ENCODE data around the gene TSC22D3.
"Not testable (repeated sequence)": the region's sequence is repeated elsewhere in the genome, so short reads cannot be mapped to it uniquely, and the experiment has no call there.

TSC22D3 gene

DNA sequence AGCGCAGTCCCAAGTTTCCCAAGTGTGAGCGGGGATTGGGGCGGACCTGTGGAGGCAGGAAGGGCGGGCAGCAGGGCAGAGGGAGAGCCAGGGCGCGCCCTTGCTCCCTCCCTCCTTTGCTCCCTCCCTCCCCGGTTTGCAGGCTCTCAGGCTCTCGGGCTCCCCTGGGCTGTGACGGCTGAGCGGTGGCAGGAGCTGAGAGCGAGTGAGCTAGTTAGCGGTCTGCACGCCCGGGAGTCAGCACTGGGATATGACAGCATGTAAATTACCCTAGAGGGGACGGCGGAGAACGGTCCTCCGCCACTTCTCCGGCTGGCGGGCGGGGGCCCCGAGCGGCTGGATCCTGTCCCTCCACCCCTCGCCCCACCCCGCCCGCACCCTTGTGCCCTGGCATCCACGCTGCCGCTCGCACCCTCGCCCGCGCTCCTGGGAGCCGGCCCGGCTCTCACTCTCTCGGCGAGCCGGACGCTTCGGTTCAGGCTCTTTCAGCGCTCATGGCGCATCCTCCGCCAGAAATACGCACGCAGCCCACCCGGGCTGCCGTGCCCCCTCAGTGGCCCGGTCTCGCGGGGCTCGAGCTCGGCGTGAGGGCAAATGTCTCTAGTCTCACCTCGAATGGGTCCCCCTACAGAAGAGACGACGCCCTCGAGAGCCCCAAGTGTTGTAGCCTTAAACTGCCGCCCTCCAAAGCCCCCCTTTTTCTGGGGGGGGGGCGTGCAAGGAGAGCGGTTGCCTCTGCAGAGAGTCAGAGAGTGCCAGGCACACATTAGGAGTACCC lies at the start of gene TSC22D3:
Gene TSC22D3, minus strand, starts transcription at position 54 of the 778 bp plus-strand sequence. CDS start 368 bp downstream, outside the sequence.
- peak within 1 kb of the TSS; percentile 30 to 53 (median 36) for H3K4me3 ChIP-seq
- peak within 1 kb of the TSS in 18 of 21 experiments; percentile 3 to 81 (median 60) for H3K27ac ChIP-seq

DNA sequence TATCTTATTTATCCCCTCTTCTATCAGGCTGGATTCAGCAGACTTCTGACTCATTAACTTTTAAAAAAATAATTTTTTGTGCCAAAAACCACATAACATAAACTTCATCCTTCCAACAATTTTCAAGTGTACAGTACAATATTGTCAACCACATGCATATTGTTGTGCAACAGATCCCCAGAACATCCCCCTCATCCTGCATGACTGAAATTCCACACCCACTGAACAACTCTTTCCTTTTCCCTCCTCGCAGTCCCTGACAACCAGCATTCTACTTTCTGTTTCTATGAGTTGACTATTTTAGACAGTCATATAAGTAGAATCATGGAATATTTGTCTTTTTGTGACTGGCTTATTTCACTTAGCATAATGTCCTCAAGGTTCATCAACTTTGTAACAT lies 47.9 kb upstream of the TSC22D3 start:
- no peak overlapping the region for H3K27ac ChIP-seq
- H3K4me3 ChIP-seq, result no peak overlapping the region

GRCh38 chrX:107823042-107823441 lies 47.5 kb upstream of the TSC22D3 start:
- Histone ChIP-seq H3K4me3 (no peak overlapping the region), H3K27ac (no peak overlapping the region)

- H3K4me3 ChIP-seq, result no peak overlapping the region
- no peak overlapping the region for H3K27ac ChIP-seq
These were observed 43.4 kb upstream of the TSC22D3 start for GRCh38 chrX:107818900-107819521.

GRCh38 chrX:107810053-107810452 lies 34.5 kb upstream of the TSC22D3 start:
- not testable (repeated sequence) for H3K27ac ChIP-seq, H3K4me3 ChIP-seq

- Histone ChIP-seq H3K27ac (no peak overlapping the region), H3K4me3 (no peak overlapping the region)
These were observed 29.6 kb upstream of the TSC22D3 start for GRCh38 chrX:107805179-107805578.

GRCh38 chrX:107804427-107804826 lies 28.8 kb upstream of the TSC22D3 start:
- no peak overlapping the region for H3K4me3 ChIP-seq
- H3K27ac ChIP-seq, result no peak overlapping the region

DNA sequence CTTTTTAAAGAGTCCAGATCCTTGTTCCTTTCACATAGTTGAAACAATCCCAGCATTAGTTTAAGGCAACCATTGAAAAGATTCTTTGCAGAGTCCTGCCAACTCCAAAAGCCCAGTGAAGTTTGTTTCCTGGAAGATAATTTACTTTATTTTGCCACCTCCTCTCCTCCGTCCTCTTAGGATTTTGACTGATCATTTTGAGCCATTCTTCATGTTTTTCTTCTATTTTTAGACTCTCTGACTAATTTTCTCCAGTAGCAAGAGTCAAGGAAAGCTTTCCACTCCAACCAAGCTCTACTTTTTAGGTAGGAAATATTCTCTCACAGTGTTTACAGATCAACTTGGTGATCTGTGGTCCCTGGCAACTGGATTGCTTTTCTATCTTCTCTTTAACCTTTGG lies 12.2 kb upstream of the TSC22D3 start:
- H3K4me3 ChIP-seq, result no peak overlapping the region
- no peak overlapping the region for H3K27ac ChIP-seq

DNA sequence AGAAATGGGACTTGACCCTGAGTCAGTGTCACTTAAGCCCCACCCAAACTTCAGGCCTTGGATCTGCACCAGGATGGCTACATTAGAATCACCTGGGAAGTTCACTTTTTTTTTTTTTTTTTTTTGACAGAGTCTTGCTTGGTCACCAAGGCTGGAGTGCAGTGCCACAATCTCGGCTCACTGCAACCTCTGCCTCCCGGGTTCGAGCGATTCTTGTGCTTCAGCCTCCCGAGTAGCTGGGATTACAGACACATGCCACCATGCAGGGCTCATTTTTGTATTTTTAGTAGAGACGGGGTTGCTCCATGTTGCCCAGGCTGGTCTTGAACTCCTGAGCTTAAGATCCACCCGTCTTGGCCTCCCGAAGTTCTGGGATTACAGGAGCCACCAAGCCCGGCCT lies 4.9 kb upstream of the TSC22D3 start:
- Histone ChIP-seq H3K27ac (no peak overlapping the region), H3K4me3 (no peak overlapping the region)

- Histone ChIP-seq H3K27ac (peak within 1 kb of the TSS in 9 of 21 experiments; percentile 3 to 81 (median 69)), H3K4me3 (peak within 1 kb of the TSS in 5 of 7 experiments; percentile 30 to 53 (median 42))
These were observed 1.9 kb upstream of the TSC22D3 start, which contains the start of gene NCBP2L for GRCh38 chrX:107777536-107777832. Gene NCBP2L (plus strand): TSS chrX:107777733. CDS start chrX:107794221, 16,488 bp downstream.

- peak overlapping the region in 10 of 21 experiments; percentile 3 to 81 (median 68) for H3K27ac ChIP-seq
These were observed 1.3 kb upstream of the TSC22D3 start for GRCh38 chrX:107776649-107777535.

DNA sequence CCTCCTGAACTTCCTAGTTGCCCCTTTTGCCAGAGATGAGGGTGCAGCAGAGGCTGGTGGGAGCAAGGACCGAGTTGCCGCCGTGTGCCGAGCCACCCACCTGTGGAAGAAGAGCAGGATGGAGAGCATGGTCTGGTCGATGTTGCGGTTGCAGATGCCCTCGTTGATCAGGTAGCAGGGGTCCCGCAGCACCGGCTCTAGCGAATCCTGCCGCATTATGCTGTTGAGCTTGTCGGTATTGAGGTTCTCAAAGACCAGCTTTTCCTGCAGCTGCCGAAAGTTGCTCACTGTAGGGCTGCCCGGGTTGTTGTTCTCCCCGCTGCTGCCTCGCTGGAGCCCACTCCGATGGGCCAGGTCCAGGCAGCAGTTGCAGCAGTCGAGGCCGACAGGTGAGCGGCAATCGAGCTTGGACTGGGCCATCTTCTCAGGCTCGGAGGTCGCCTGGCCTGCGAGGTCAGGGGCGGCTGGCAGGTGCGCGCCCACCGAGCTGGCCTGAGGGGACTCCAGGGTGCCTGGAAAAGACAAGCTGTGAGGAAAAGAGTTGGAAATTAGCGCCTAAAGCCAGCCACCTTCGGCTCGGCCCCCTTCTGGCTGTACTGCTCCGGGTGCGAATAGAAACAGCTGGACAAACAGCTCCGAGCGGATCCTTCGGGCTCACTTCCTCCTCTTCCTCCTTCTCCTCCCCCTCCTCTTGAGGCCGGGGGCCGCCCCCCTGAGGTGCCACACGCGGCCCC lies 420 bp downstream of the TSC22D3 start:
- peak overlapping the region; percentile 30 to 53 (median 36) for H3K4me3 ChIP-seq
- peak overlapping the region in 15 of 21 experiments; percentile 20 to 81 (median 63) for H3K27ac ChIP-seq

More at GRCh38 chrX:107776649-107777535, 1.3 kb upstream of the TSC22D3 start:
- H3K4me3 ChIP-seq, result peak overlapping the region in 5 of 7 experiments; percentile 30 to 53 (median 42)

GRCh38 chrX:107773906-107774435 lies 1.6 kb downstream of the TSC22D3 start:
- no peak overlapping the region for H3K27ac ChIP-seq
- peak overlapping the region in 2 of 7 experiments; percentile 34 to 42 for H3K4me3 ChIP-seq

DNA sequence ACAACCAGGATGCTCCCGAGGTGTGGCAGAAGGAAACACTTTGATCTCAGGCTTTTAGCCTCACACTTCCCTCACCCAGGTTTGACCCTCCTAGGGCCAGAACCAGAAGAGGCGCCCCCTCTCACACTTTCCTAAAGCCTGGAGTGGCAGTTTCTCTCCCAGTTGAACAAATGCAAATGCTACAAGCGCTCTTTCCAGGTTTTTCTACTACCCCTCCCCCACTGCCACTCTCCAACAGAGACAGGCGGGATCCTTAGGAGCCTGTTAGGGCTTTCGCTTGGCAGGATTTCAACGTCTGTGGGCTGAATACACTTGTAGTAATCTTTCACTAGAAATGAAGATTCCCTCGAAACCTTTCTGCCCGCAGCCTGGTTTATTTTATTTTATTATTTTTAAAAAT lies 2.4 kb downstream of the TSC22D3 start:
- Histone ChIP-seq H3K27ac (no peak overlapping the region), H3K4me3 (no peak overlapping the region)

GRCh38 chrX:107769581-107770317 lies 5.8 kb downstream of the TSC22D3 start:
- Histone ChIP-seq H3K4me3 (no peak overlapping the region), H3K27ac (no peak overlapping the region)

GRCh38 chrX:107768051-107768450 lies 7.5 kb downstream of the TSC22D3 start:
- Histone ChIP-seq H3K4me3 (no peak overlapping the region), H3K27ac (no peak overlapping the region)

DNA sequence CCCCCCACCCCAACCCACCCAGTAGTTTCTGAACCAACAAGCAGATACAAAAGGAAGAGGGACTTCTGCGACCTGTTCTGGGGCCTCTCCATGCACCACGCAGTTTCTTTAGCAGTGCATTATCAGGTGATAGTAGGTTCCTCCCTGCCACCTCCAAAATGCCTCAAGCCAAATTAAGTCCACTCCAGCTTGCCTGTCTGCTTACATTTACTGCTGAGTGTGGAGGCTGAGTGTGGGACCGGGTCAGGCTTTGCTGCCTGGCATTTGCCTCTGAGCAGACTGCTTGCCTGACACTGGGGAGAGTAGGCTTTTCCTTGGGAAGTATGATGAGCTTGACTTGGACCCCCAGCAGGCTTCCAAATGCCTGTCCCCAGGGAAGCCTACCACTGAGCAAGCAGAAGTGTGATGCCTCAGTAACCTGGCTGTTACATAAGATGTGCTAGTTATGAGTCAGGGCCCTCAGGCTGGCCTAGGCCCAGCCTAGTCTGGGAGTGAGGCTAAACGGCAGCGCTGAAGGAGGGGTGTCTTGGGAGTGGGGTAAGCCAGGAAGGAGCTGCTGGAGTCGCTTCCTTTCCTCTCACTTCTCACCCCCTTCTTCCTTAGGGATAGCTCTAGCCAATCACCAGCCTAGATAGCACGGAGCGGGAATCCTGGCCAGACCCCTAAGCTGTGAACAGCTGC lies 9.0 kb downstream of the TSC22D3 start:
- no peak overlapping the region for H3K27ac ChIP-seq
- no peak overlapping the region for H3K4me3 ChIP-seq

Data from skin epidermis (tissue), 12 donors.